PC-3 (cell line): Measurements from ENCODE around the gene PRDM9.

Experiments
- CTCF ChIP-seq: fragments of 300-600 bp; sonication (generic); conservative IDR thresholded peaks from 2 replicates; pipeline ENCODE4 v1.5.1; 2017; ENCODE audit warnings: antibody characterized with exemption, low read depth, mild to moderate bottlenecking, low read length
- EZH2phosphoT487 ChIP-seq: fragments of 300-600 bp; sonication (generic); IDR thresholded peaks from 2 replicates; pipeline ENCODE4 v1.6.1; 2018; ENCODE audit warnings: mild to moderate bottlenecking, antibody characterized with exemption, low read length, borderline replicate concordance

GRCh38 chr5:23522553-23522952, 15.1 kb downstream of the PRDM9 start:
- no peak for TF ChIP-seq CTCF
- no peak for TF ChIP-seq EZH2phosphoT487
